Neural cell (in vitro differentiated cells): ENCODE data around the gene ERCC2.
"Not testable (repeated sequence)": the region's sequence is repeated elsewhere in the genome, so short reads cannot be mapped to it uniquely, and the experiment has no call there.

Experiments
- EP300 ChIP-seq: fragments of 450-650 bp; conservative IDR thresholded peaks from 2 replicates; pipeline ENCODE4 v1.6.1; 2014; ENCODE audit warnings: antibody characterized with exemption, mild to moderate bottlenecking, moderate library complexity; ENCODE audit not compliant: poor library complexity, severe bottlenecking
- EZH2 ChIP-seq: fragments of 200-600, 300-800 bp; shearing (Covaris generic), sonication (generic); IDR thresholded peaks from 2 replicates; pipeline ENCODE4 v1.6.1; 2014; ENCODE audit warnings: antibody characterized with exemption, low read length, borderline replicate concordance, mild to moderate bottlenecking; ENCODE audit not compliant: insufficient read depth, poor library complexity, severe bottlenecking
- MXI1 ChIP-seq: fragments of 450-650 bp; conservative IDR thresholded peaks from 2 replicates; pipeline ENCODE4 v1.6.1; 2014; ENCODE audit warnings: antibody characterized with exemption, mild to moderate bottlenecking; ENCODE audit not compliant: poor library complexity, severe bottlenecking
- POLR2AphosphoS5 ChIP-seq: IDR thresholded peaks from 2 replicates; pipeline ENCODE4 v1.6.1; 2012
- SMC3 ChIP-seq: fragments of 450-650 bp; conservative IDR thresholded peaks from 2 replicates; pipeline ENCODE4 v1.6.1; 2014; ENCODE audit warnings: antibody characterized with exemption, mild to moderate bottlenecking, moderate library complexity; ENCODE audit not compliant: poor library complexity
- TF ChIP-seq, protein P1 (sequence below): fragments of 450-650 bp; IDR thresholded peaks from 2 replicates; pipeline ENCODE4 v1.5.1; 2014; ENCODE audit warnings: antibody characterized with exemption, mild to moderate bottlenecking, moderate library complexity; ENCODE audit not compliant: poor library complexity, severe bottlenecking
- TF ChIP-seq, protein P2 (sequence below): IDR thresholded peaks from 2 replicates; pipeline ENCODE4 v1.6.1; 2012; ENCODE audit warnings: borderline replicate concordance

DNA sequence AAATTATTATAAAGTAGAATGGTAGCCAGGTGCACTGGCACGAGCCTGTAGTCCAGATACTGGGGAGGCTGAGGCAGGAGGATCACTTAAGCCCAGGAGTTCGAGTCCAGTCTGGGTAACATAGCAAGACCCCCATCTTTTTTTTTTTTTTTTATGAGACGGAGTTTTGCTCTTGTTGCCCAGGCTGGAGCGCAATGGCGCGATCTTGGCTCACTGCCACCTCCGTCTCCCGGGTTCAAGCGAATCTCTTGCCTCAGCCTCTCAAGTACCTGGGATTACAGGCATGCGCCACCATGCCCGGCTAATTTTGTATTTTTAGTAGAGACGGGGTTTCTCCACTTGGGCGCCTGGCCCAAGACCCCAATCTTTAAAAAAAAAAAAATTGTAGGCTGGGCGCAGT, 58.1 kb downstream of the ERCC2 start:
- TF ChIP-seq, protein P1, sequence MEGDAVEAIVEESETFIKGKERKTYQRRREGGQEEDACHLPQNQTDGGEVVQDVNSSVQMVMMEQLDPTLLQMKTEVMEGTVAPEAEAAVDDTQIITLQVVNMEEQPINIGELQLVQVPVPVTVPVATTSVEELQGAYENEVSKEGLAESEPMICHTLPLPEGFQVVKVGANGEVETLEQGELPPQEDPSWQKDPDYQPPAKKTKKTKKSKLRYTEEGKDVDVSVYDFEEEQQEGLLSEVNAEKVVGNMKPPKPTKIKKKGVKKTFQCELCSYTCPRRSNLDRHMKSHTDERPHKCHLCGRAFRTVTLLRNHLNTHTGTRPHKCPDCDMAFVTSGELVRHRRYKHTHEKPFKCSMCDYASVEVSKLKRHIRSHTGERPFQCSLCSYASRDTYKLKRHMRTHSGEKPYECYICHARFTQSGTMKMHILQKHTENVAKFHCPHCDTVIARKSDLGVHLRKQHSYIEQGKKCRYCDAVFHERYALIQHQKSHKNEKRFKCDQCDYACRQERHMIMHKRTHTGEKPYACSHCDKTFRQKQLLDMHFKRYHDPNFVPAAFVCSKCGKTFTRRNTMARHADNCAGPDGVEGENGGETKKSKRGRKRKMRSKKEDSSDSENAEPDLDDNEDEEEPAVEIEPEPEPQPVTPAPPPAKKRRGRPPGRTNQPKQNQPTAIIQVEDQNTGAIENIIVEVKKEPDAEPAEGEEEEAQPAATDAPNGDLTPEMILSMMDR = not testable (repeated sequence)
- TF ChIP-seq EP300, SMC3, MXI1, POLR2AphosphoS5, EZH2: not testable (repeated sequence)
- TF ChIP-seq, protein P2, sequence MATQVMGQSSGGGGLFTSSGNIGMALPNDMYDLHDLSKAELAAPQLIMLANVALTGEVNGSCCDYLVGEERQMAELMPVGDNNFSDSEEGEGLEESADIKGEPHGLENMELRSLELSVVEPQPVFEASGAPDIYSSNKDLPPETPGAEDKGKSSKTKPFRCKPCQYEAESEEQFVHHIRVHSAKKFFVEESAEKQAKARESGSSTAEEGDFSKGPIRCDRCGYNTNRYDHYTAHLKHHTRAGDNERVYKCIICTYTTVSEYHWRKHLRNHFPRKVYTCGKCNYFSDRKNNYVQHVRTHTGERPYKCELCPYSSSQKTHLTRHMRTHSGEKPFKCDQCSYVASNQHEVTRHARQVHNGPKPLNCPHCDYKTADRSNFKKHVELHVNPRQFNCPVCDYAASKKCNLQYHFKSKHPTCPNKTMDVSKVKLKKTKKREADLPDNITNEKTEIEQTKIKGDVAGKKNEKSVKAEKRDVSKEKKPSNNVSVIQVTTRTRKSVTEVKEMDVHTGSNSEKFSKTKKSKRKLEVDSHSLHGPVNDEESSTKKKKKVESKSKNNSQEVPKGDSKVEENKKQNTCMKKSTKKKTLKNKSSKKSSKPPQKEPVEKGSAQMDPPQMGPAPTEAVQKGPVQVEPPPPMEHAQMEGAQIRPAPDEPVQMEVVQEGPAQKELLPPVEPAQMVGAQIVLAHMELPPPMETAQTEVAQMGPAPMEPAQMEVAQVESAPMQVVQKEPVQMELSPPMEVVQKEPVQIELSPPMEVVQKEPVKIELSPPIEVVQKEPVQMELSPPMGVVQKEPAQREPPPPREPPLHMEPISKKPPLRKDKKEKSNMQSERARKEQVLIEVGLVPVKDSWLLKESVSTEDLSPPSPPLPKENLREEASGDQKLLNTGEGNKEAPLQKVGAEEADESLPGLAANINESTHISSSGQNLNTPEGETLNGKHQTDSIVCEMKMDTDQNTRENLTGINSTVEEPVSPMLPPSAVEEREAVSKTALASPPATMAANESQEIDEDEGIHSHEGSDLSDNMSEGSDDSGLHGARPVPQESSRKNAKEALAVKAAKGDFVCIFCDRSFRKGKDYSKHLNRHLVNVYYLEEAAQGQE = not testable (repeated sequence)
